Uterus (tissue), 4 donors: Measurements from ENCODE around the gene PYGB. TPM values are rescaled to one million over a fixed set of nuclear protein-coding genes. Genes with fewer than 3 reads are reported as not detected.

Source experiments
- DNase-seq, 2 donors: peaks; one replicate each; pipeline ENCODE4 v3.0.0-alpha.2; 2019 to 2020
- H3K27ac ChIP-seq, 2 donors: fragments of 200-600 bp; sonication (generic); 1 replicate in 1 of 2; 2 replicates in 1 of 2; pipeline ENCODE4 v1.5.1; 2016 to 2018
- H3K27me3 ChIP-seq, 2 donors: fragments of 200-600 bp; sonication (generic); one replicate each; pipeline ENCODE4 v1.5.1; 2018 to 2019; ENCODE audit warnings: control low read depth in 1 of 2
- H3K36me3 ChIP-seq, 2 donors: fragments of 200-600 bp; sonication (generic); one replicate each; pipeline ENCODE4 v1.5.1; 2019; ENCODE audit warnings: control low read depth in 1 of 2
- H3K4me1 ChIP-seq, 2 donors: fragments of 200-600 bp; sonication (generic); one replicate each; pipeline ENCODE4 v1.5.1; 2018 to 2019; ENCODE audit warnings: control low read depth in 1 of 2
- H3K4me3 ChIP-seq, 2 donors: fragments of 200-600 bp; sonication (generic); 1 replicate in 1 of 2; 2 replicates in 1 of 2; pipeline ENCODE4 v1.5.1; 2018 to 2019; ENCODE audit warnings: mild to moderate bottlenecking in 1 of 2
- H3K9me3 ChIP-seq, 2 donors: fragments of 200-600 bp; sonication (generic); one replicate each; pipeline ENCODE4 v1.5.1; 2019; ENCODE audit warnings: control low read depth in 1 of 2
- CTCF ChIP-seq, 4 experiments: fragments of 200-600 bp in 2 of 4; fragments of 450-650 bp in 2 of 4; sonication (generic) in 2 of 4; IDR thresholded peaks; one replicate each; pipeline ENCODE4 v1.5.1; 2016 to 2019; ENCODE audit warnings: antibody characterized with exemption in 4 of 4, mild to moderate bottlenecking in 2 of 4, moderate library complexity in 1 of 4
- POLR2A ChIP-seq, 2 donors: fragments of 450-650 bp; IDR thresholded peaks; one replicate each; pipeline ENCODE4 v1.6.1; 2016; ENCODE audit warnings: antibody characterized with exemption in 2 of 2, mild to moderate bottlenecking in 1 of 2, moderate library complexity in 1 of 2
- intact Hi-C: fragments of 100-400 bp; cut with DNase I; formaldehyde crosslinking; loops from one replicate; pipeline ENCODE4 v1.15.1; 2023; ENCODE audit warnings: low total_unique reads
- total RNA-seq, 4 donors: library from RNA; depleted of rRNA in 3 of 4; stranded (reverse); fragments of >200 nt in 3 of 4; gene quantifications; one replicate each; pipeline versions ENCODE4 v1.1.0 to v1.2.4, GENCODE V29; 2014 to 2023
- donor health status: DM: yes; HTN: yes; CAD: no.

The PYGB gene
- total RNA-seq, 4 donors from 2014 or later, result 26.2 to 87.9 (median 49.8) TPM

GRCh38 chr20:25279403-25279802 is 31.5 kb downstream of the PYGB start:
- DNase-seq, result peak in 1 of 2 donors; percentile 1
- no peaks in the 10 kb centered on the region for H3K36me3 ChIP-seq
- no peak for TF ChIP-seq CTCF (IDR thresholded peaks at IDR 0.05)
- TF ChIP-seq POLR2A (IDR thresholded peaks at IDR 0.05), result no peak
- no peaks in the 10 kb centered on the region for H3K4me1 ChIP-seq
- H3K4me3 ChIP-seq, result no peak overlapping the region
- H3K9me3 ChIP-seq, result no peaks in the 10 kb centered on the region
- no peak overlapping the region for H3K27ac ChIP-seq
- H3K27me3 ChIP-seq, result no peaks in the 10 kb centered on the region
- intact Hi-C loops, result no loop called here

- Histone ChIP-seq H3K36me3 (no peaks in the 10 kb centered on the region), H3K27ac (no peak overlapping the region)
These were observed 32.2 kb downstream of the PYGB start for GRCh38 chr20:25280051-25280573.

GRCh38 chr20:25280574-25281535 is 33.0 kb downstream of the PYGB start:
- Histone ChIP-seq H3K9me3 (no peaks in the 10 kb centered on the region), H3K27me3 (no peaks in the 10 kb centered on the region), H3K27ac (no peak overlapping the region), H3K4me3 (no peak overlapping the region), H3K36me3 (no peaks in the 10 kb centered on the region), H3K4me1 (no peaks in the 10 kb centered on the region)
- DNase-seq, result peak; percentile 9 to 11
- intact Hi-C loops, result no loop called here
- TF ChIP-seq POLR2A (IDR thresholded peaks at IDR 0.05), result no peak
- TF ChIP-seq CTCF (IDR thresholded peaks at IDR 0.05), result no peak

More at GRCh38 chr20:25280051-25280573, 32.2 kb downstream of the PYGB start:
- intact Hi-C loops, result no loop called here
- TF ChIP-seq CTCF (IDR thresholded peaks at IDR 0.05), result no peak
- TF ChIP-seq POLR2A (IDR thresholded peaks at IDR 0.05), result no peak
- Histone ChIP-seq H3K4me3 (no peak overlapping the region), H3K27me3 (no peaks in the 10 kb centered on the region), H3K4me1 (no peaks in the 10 kb centered on the region), H3K9me3 (no peaks in the 10 kb centered on the region)
- DNase-seq, result peak; percentile 7 to 13

- Histone ChIP-seq H3K9me3 (no peaks in the 10 kb centered on the region), H3K27ac (no peak overlapping the region), H3K4me3 (no peak overlapping the region), H3K27me3 (no peaks in the 10 kb centered on the region), H3K36me3 (no peaks in the 10 kb centered on the region), H3K4me1 (no peaks in the 10 kb centered on the region)
- TF ChIP-seq POLR2A (IDR thresholded peaks at IDR 0.05) (no peak), CTCF (IDR thresholded peaks at IDR 0.05) (no peak)
- intact Hi-C loops, result no loop called here
- peak; percentile 10 for DNase-seq
These were observed 33.7 kb downstream of the PYGB start for GRCh38 chr20:25281541-25281991.
